Measurements from ENCODE around the gene STYK1.
A peak's percentile ranks its signal among the peaks of the same experiment; 100 is the strongest.

- TF ChIP-seq CTCF (IDR thresholded peaks at IDR 0.05) = peak; percentile 58 to 89 (median 73)
- TF ChIP-seq POLR2A (IDR thresholded peaks at IDR 0.05) = no peak
Observed at GRCh38 chr12:10673659-10674384, at the start of gene STYK1.

All from heart left ventricle (tissue), 13 donors.